ENCODE results near the gene HSPA4L. TPM values are rescaled to one million over a fixed set of nuclear protein-coding genes. Genes with fewer than 3 reads are reported as not detected.

HSPA4L gene
- total RNA-seq, 1 experiment from 2014 or later = 18.6 TPM

GRCh38 chr4:127747883-127748282, 34.2 kb upstream of the HSPA4L start:
- no peak overlapping the region for H2AFZ ChIP-seq (ENCODE audit: low read depth, low read length, poor library complexity, severe bottlenecking)
- intact Hi-C loops (cut with micrococcal nuclease) = no loop called here
- H3K9me3 ChIP-seq (ENCODE audit: control insufficient read depth in 1 of 2, insufficient read depth in 1 of 2, low read depth in 1 of 2, low read length in 2 of 2) = 0 out of 4 replicates have a peak, but pooled peaks cover 0 to 3% of the 10 kb centered on the region in 2 experiments
- ChIA-PET POLR2A (no interaction called here), RAD21 (ENCODE audit: low non-redundant PET in 1 of 2, low total read pairs in 2 of 2, uncharacterized antibody in 2 of 2, unreplicated experiment in 2 of 2) (no interaction called here), CTCF (no interaction called here)
- no peaks in the 10 kb centered on the region for H4K20me1 ChIP-seq (ENCODE audit: insufficient read depth)
- no peaks in the 10 kb centered on the region for H3K36me3 ChIP-seq (ENCODE audit: control insufficient read depth in 1 of 2, insufficient read depth in 2 of 2, low read length in 2 of 2)
- no peak overlapping the region for H3K9ac ChIP-seq (ENCODE audit: low read length)
- H3K4me3 ChIP-seq (replicated peaks in 1 of 2; ENCODE audit: low read depth in 1 of 2, low read length in 2 of 2) = no peak overlapping the region
- no peak overlapping the region for H3K4me2 ChIP-seq (ENCODE audit: low read length)
- no TSS peak for BruUV-seq (replicated peaks)
- H3K79me2 ChIP-seq (ENCODE audit: insufficient read depth, low read length) = no peaks in the 10 kb centered on the region
- ATAC-seq (no peak), DNase-seq (ENCODE audit: low read depth, low spot score) (no peak)
- TF ChIP-seq CEBPB (IDR thresholded peaks at IDR 0.05; ENCODE audit: low read depth) = no peak
- H3K4me1 ChIP-seq (ENCODE audit: control insufficient read depth in 1 of 2, insufficient read depth in 2 of 2, low read length in 2 of 2) = no peaks in the 10 kb centered on the region
- no peak overlapping the region for H3K27ac ChIP-seq (ENCODE audit: low read depth, low read length)
- H3K27me3 ChIP-seq (ENCODE audit: insufficient read depth, low read length) = no peaks in the 10 kb centered on the region
- H3K9me2 ChIP-seq (ENCODE audit: insufficient read depth) = no peaks in the 10 kb centered on the region

- H3K9me3 ChIP-seq (ENCODE audit: control insufficient read depth in 1 of 2, insufficient read depth in 1 of 2, low read depth in 1 of 2, low read length in 2 of 2) = 0 out of 4 replicates have a peak, but pooled peaks cover 0 to 3% of the 10 kb centered on the region in 2 experiments
- no peak for ATAC-seq
- no peaks in the 10 kb centered on the region for H3K36me3 ChIP-seq (ENCODE audit: control insufficient read depth in 1 of 2, insufficient read depth in 2 of 2, low read length in 2 of 2)
- intact Hi-C loops (cut with micrococcal nuclease) = no loop called here
- no peaks in the 10 kb centered on the region for H4K20me1 ChIP-seq (ENCODE audit: insufficient read depth)
- RAD21 ChIA-PET (ENCODE audit: low non-redundant PET in 1 of 2, low total read pairs in 2 of 2, uncharacterized antibody in 2 of 2, unreplicated experiment in 2 of 2) = no interaction called here
- no peaks in the 10 kb centered on the region for H3K79me2 ChIP-seq (ENCODE audit: insufficient read depth, low read length)
- CTCF ChIA-PET = interaction anchor here (0.7 kb wide), 1 partner anchor 108 kb away, joined by 3 read pairs; no protein-coding TSS in a partner anchor
- no peaks in the 10 kb centered on the region for H3K27me3 ChIP-seq (ENCODE audit: insufficient read depth, low read length)
- no peak overlapping the region for H2AFZ ChIP-seq (ENCODE audit: low read depth, low read length, poor library complexity, severe bottlenecking)
- no peak for TF ChIP-seq POLR2A (IDR thresholded peaks at IDR 0.05; ENCODE audit: borderline replicate concordance, extremely low read depth, insufficient read depth, insufficient read length)
- no peak for TF ChIP-seq YY1 (IDR thresholded peaks at IDR 0.05; ENCODE audit: extremely low read depth, insufficient replicate concordance, low read depth, low read length)
- no peak for TF ChIP-seq SRF (IDR thresholded peaks at IDR 0.05; ENCODE audit: low read depth)
- TF ChIP-seq ZFX (IDR thresholded peaks at IDR 0.05) = no peak
- TF ChIP-seq CEBPB (IDR thresholded peaks at IDR 0.05; ENCODE audit: low read depth) = peak; percentile 29; the same call in 1 of the 2 replicates
- no peak for TF ChIP-seq MAX (IDR thresholded peaks at IDR 0.05)
- TF ChIP-seq SIN3A (IDR thresholded peaks at IDR 0.05; ENCODE audit: low read depth) = no peak
- TF ChIP-seq ZNF274 (IDR thresholded peaks at IDR 0.05; ENCODE audit: low read depth, low read length) = no peak
- TF ChIP-seq REST (IDR thresholded peaks at IDR 0.05; ENCODE audit: low read depth) = no peak
- no peak for TF ChIP-seq JUND (IDR thresholded peaks at IDR 0.05)
- TF ChIP-seq SP1 (IDR thresholded peaks at IDR 0.05; ENCODE audit: low read depth) = no peak
- TF ChIP-seq ZBTB33 (IDR thresholded peaks at IDR 0.05; ENCODE audit: extremely low read depth, insufficient replicate concordance, low read length) = no peak
- peak; percentile 62; the same call in 1 of the 2 replicates for TF ChIP-seq CBX3 (IDR thresholded peaks at IDR 0.05; ENCODE audit: low read depth)
- H3K4me2 ChIP-seq (ENCODE audit: low read length) = no peak overlapping the region
- H3K4me1 ChIP-seq (ENCODE audit: control insufficient read depth in 1 of 2, insufficient read depth in 2 of 2, low read length in 2 of 2) = no peaks in the 10 kb centered on the region
- POLR2A ChIA-PET = no interaction called here
- H3K9me2 ChIP-seq (ENCODE audit: insufficient read depth) = no peaks in the 10 kb centered on the region
- no peak overlapping the region for H3K9ac ChIP-seq (ENCODE audit: low read length)
- H3K27ac ChIP-seq (ENCODE audit: low read depth, low read length) = no peak overlapping the region
- no peak for DNase-seq (ENCODE audit: low read depth, low spot score)
- no peak overlapping the region for H3K4me3 ChIP-seq (replicated peaks in 1 of 2; ENCODE audit: low read depth in 1 of 2, low read length in 2 of 2)
- no TSS peak for BruUV-seq (replicated peaks)
Observed at GRCh38 chr4:127748957-127749356, 33.2 kb upstream of the HSPA4L start.

Measured in HCT116 (cell line).